ENCODE data around the gene BLMH.

BLMH gene

DNA sequence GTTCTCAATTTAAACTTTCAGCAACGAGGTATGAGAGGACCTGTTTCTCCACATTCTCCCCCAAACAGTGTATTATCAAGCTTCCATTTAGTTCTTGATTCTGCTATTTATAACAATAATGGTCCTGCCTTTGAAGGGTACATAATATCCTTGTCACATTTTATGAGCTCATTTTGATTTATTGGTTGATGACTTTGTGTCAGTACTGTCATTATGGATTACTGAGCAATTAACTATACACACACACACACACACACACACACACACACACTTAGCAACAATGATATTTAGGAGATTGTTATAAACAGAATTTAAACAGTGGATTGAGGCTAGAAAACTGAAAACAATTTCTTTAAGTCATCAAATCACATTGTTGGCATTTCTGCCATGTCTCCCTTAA, 35.1 kb upstream of the BLMH start:
- Histone ChIP-seq H3K27ac (ENCODE audit: poor library complexity, severe bottlenecking) (no peak overlapping the region), H3K4me1 (ENCODE audit: insufficient read depth, poor library complexity, severe bottlenecking) (no peaks in the 10 kb centered on the region), H3K9me3 (ENCODE audit: severe bottlenecking) (no peaks in the 10 kb centered on the region), H3K27me3 (ENCODE audit: insufficient read depth, poor library complexity, severe bottlenecking) (no peaks in the 10 kb centered on the region), H3K4me3 (ENCODE audit: severe bottlenecking) (no peak overlapping the region), H3K36me3 (ENCODE audit: low read depth) (no peaks in the 10 kb centered on the region)
- no peak for ATAC-seq (ENCODE audit: low read depth)
- TF ChIP-seq, protein P1, sequence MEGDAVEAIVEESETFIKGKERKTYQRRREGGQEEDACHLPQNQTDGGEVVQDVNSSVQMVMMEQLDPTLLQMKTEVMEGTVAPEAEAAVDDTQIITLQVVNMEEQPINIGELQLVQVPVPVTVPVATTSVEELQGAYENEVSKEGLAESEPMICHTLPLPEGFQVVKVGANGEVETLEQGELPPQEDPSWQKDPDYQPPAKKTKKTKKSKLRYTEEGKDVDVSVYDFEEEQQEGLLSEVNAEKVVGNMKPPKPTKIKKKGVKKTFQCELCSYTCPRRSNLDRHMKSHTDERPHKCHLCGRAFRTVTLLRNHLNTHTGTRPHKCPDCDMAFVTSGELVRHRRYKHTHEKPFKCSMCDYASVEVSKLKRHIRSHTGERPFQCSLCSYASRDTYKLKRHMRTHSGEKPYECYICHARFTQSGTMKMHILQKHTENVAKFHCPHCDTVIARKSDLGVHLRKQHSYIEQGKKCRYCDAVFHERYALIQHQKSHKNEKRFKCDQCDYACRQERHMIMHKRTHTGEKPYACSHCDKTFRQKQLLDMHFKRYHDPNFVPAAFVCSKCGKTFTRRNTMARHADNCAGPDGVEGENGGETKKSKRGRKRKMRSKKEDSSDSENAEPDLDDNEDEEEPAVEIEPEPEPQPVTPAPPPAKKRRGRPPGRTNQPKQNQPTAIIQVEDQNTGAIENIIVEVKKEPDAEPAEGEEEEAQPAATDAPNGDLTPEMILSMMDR (IDR thresholded peaks at IDR 0.05; ENCODE audit: poor library complexity, severe bottlenecking) = no peak
- no peak for DNase-seq (ENCODE audit: low spot score)

DNA sequence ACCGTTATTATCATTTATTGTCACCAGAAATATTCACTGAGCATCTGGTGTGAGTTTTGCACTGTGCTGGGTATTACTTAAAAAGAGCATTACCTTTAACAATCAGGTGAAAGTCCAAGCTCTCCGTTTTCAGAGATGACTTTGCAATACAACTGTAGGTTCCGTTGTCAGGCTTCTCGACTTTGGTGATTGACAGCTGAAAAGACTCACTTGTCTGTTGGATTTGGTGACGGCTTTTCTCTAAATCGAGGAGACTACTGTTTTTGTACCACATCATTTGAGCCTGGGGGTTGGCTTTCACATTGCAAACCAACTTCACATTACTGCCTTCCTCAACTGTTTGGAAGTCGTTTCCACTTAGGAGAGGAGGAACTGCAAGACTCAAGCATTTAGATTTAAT, 33.0 kb upstream of the BLMH start:
- Histone ChIP-seq H3K4me1 (ENCODE audit: insufficient read depth, poor library complexity, severe bottlenecking) (no peaks in the 10 kb centered on the region), H3K4me3 (ENCODE audit: severe bottlenecking) (no peak overlapping the region), H3K36me3 (ENCODE audit: low read depth) (no peaks in the 10 kb centered on the region), H3K27ac (ENCODE audit: poor library complexity, severe bottlenecking) (no peak overlapping the region), H3K9me3 (ENCODE audit: severe bottlenecking) (no peaks in the 10 kb centered on the region), H3K27me3 (ENCODE audit: insufficient read depth, poor library complexity, severe bottlenecking) (no peaks in the 10 kb centered on the region)
- TF ChIP-seq, protein P1 (IDR thresholded peaks at IDR 0.05; ENCODE audit: poor library complexity, severe bottlenecking) = no peak
- no peak for DNase-seq (ENCODE audit: low spot score)
- no peak for ATAC-seq (ENCODE audit: low read depth)

DNA sequence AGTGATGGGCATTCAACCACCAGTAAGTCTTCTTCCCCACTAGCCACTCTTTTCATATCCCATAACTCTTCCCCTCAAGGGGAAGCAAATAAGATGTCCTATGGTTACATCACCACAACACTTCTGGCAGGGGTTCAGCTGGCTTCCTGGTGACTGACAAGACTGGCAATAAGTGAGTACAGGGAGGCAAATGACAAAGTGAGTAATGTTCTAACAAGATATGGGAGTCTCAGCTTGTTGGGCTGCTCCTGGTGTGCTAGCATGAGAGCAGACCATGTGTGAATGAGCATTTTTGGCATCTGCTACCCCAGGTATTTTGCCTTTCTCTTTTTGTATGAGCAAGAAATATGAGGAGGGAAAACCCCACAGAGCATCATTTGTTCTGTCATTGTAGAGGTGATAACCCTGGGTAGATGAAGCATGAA, 32.2 kb upstream of the BLMH start:
- Histone ChIP-seq H3K4me1 (ENCODE audit: insufficient read depth, poor library complexity, severe bottlenecking) (no peaks in the 10 kb centered on the region), H3K27me3 (ENCODE audit: insufficient read depth, poor library complexity, severe bottlenecking) (no peaks in the 10 kb centered on the region), H3K4me3 (ENCODE audit: severe bottlenecking) (no peak overlapping the region), H3K36me3 (ENCODE audit: low read depth) (no peaks in the 10 kb centered on the region), H3K27ac (ENCODE audit: poor library complexity, severe bottlenecking) (no peak overlapping the region), H3K9me3 (ENCODE audit: severe bottlenecking) (no peaks in the 10 kb centered on the region)
- ATAC-seq (ENCODE audit: low read depth) (peak; percentile 42; the same call in 1 of the 3 replicates), DNase-seq (ENCODE audit: low spot score) (no peak)
- TF ChIP-seq, protein P1 (IDR thresholded peaks at IDR 0.05; ENCODE audit: poor library complexity, severe bottlenecking) = no peak

DNA sequence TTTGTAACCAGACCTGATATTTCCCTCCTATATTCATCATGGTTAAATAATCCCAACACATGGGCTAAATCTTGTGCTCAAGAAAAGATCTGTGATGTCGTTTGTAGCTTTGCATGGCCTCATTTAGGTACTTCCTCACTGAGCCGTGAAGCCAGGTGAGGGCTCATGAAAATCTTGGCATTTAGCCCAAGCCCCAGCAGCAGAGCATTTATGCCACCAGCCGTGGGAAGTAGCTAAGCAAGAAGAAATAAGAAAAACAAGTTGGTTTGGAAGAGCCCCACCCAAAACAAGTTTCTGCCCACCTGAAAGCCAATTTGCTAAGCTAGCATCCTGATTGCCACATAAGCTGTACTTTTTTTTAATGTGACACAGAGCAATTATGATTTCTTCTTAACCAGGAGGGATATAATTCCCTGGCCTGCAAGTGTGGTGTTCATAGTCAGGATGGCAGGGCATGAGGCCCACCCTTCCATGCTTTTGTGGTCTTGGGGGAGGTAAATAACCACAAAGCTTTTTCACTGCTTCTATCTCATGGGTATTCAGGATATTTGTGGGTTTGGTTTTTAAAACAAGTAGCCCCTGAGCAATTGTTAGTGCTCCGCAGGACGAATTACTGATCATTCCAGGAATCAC, 31.6 kb upstream of the BLMH start:
- H3K27me3 ChIP-seq (ENCODE audit: insufficient read depth, poor library complexity, severe bottlenecking) = no peaks in the 10 kb centered on the region
- TF ChIP-seq, protein P1 (IDR thresholded peaks at IDR 0.05; ENCODE audit: poor library complexity, severe bottlenecking) = no peak
- H3K9me3 ChIP-seq (ENCODE audit: severe bottlenecking) = no peaks in the 10 kb centered on the region
- H3K4me1 ChIP-seq (ENCODE audit: insufficient read depth, poor library complexity, severe bottlenecking) = no peaks in the 10 kb centered on the region
- no peak for ATAC-seq (ENCODE audit: low read depth)
- no peak overlapping the region for H3K4me3 ChIP-seq (ENCODE audit: severe bottlenecking)
- no peak for DNase-seq (ENCODE audit: low spot score)
- H3K36me3 ChIP-seq (ENCODE audit: low read depth) = no peaks in the 10 kb centered on the region
- H3K27ac ChIP-seq (ENCODE audit: poor library complexity, severe bottlenecking) = no peak overlapping the region

DNA sequence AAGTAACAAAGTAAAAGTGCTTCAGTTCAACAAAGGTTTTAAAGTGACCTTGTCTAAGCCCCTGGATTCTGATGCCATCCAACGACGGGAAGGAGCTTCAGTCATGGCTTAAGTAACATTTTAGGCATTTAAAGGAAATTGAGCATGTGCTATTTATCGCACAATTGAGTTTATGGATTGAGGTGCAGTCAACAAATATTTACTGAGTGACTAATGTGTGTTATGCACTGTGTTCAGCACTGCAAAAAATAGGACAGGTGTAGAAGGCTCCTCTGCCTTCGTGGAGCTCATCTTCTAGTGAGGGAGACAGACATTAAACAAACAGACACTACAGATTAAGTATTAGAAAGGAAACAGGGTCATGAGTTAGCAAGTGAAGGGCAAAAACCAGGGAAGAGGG, 29.6 kb upstream of the BLMH start:
- no peaks in the 10 kb centered on the region for H3K9me3 ChIP-seq (ENCODE audit: severe bottlenecking)
- no peaks in the 10 kb centered on the region for H3K27me3 ChIP-seq (ENCODE audit: insufficient read depth, poor library complexity, severe bottlenecking)
- ATAC-seq (ENCODE audit: low read depth) (peak; percentile 59; the same call in 1 of the 3 replicates), DNase-seq (ENCODE audit: low spot score) (no peak)
- H3K4me3 ChIP-seq (ENCODE audit: severe bottlenecking) = no peak overlapping the region
- H3K4me1 ChIP-seq (ENCODE audit: insufficient read depth, poor library complexity, severe bottlenecking) = no peaks in the 10 kb centered on the region
- no peak overlapping the region for H3K27ac ChIP-seq (ENCODE audit: poor library complexity, severe bottlenecking)
- TF ChIP-seq, protein P1 (IDR thresholded peaks at IDR 0.05; ENCODE audit: poor library complexity, severe bottlenecking) = no peak
- H3K36me3 ChIP-seq (ENCODE audit: low read depth) = no peaks in the 10 kb centered on the region
